GM12878 (cell line): ENCODE data around the gene PFKFB2.

Experiments
- BCL11A ChIP-seq: IDR thresholded peaks from 2 replicates; pipeline ENCODE4 v1.6.1; 2011; ENCODE audit warnings: low read depth, low read length
- CREM ChIP-seq: IDR thresholded peaks from 2 replicates; pipeline ENCODE4 v1.6.1; 2014; ENCODE audit warnings: antibody characterized with exemption, low read depth
- EZH2 ChIP-seq: IDR thresholded peaks from 2 replicates; pipeline ENCODE4 v1.6.1; 2012; ENCODE audit warnings: low read depth, mild to moderate bottlenecking, control low read depth, inconsistent platforms, low read length, borderline replicate concordance; ENCODE audit not compliant: control insufficient read depth
- FOS ChIP-seq: IDR thresholded peaks from 3 replicates; pipeline ENCODE4 v1.6.1; 2011; ENCODE audit warnings: borderline replicate concordance; ENCODE audit not compliant: insufficient read length; ENCODE audit errors: extremely low read depth
- NFYB ChIP-seq: IDR thresholded peaks from 2 replicates; pipeline ENCODE4 v1.6.1; 2011; ENCODE audit warnings: low read depth, mild to moderate bottlenecking, low read length, improper control_type of control experiment, moderate library complexity; ENCODE audit not compliant: insufficient read depth
- POLR2AphosphoS5 ChIP-seq: IDR thresholded peaks from 2 replicates; pipeline ENCODE4 v1.6.1; 2011; ENCODE audit warnings: mild to moderate bottlenecking, low read length, inconsistent platforms
- SMC3 ChIP-seq: IDR thresholded peaks from 2 replicates; pipeline ENCODE4 v1.6.1; 2011; ENCODE audit warnings: low read length, improper control_type of control experiment, borderline replicate concordance
- SP1 ChIP-seq: IDR thresholded peaks from one replicate; pipeline ENCODE4 v1.6.1; 2011; ENCODE audit warnings: low read depth, low read length
- ZNF24 ChIP-seq: fragments of 450-650 bp; IDR thresholded peaks from 2 replicates; pipeline ENCODE4 v1.6.1; 2017; ENCODE audit warnings: antibody characterized with exemption, mild to moderate bottlenecking
- TF ChIP-seq, protein P1 (sequence below), 3 experiments: IDR thresholded peaks in 2 of 3; conservative IDR thresholded peaks in 1 of 3; 2 replicates each; pipeline ENCODE4 v1.5.1; 2011; ENCODE audit warnings: low read depth in 3 of 3, low read length in 3 of 3, mild to moderate bottlenecking in 3 of 3, control low read depth in 2 of 3, moderate library complexity in 2 of 3, inconsistent platforms in 1 of 3, mixed read lengths in 1 of 3; ENCODE audit not compliant: control insufficient read depth in 2 of 3, insufficient read depth in 1 of 3; ENCODE audit errors: extremely low read depth in 1 of 3
- TF ChIP-seq, protein P2 (sequence below): IDR thresholded peaks from 2 replicates; pipeline ENCODE4 v1.6.1; 2011; ENCODE audit warnings: low read depth, low read length, improper control_type of control experiment, borderline replicate concordance
- TF ChIP-seq, protein P3 (sequence below): IDR thresholded peaks from 2 replicates; pipeline ENCODE4 v1.6.1; 2012; ENCODE audit warnings: mild to moderate bottlenecking, low read depth, low read length

DNA sequence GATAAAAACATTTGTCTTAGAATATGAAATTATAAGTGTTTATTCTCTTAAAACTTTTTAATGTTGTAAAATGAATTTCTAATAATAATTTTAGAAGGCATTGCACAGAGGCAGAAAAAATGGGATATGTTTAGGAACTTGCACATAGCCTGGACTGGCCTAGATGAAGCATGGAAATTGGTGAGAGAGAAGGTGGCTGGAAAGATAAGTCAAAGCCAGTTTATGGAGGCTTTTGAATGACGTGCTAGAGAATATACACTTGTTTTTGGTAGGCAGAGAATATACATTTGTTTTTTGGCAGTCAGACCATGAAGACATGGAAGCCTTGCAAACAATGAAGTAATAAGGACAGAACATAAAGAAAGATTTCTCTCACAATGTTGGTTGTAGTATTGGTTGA is 48.6 kb downstream of the PFKFB2 start:
- TF ChIP-seq EZH2: no peak
- TF ChIP-seq, protein P1, sequence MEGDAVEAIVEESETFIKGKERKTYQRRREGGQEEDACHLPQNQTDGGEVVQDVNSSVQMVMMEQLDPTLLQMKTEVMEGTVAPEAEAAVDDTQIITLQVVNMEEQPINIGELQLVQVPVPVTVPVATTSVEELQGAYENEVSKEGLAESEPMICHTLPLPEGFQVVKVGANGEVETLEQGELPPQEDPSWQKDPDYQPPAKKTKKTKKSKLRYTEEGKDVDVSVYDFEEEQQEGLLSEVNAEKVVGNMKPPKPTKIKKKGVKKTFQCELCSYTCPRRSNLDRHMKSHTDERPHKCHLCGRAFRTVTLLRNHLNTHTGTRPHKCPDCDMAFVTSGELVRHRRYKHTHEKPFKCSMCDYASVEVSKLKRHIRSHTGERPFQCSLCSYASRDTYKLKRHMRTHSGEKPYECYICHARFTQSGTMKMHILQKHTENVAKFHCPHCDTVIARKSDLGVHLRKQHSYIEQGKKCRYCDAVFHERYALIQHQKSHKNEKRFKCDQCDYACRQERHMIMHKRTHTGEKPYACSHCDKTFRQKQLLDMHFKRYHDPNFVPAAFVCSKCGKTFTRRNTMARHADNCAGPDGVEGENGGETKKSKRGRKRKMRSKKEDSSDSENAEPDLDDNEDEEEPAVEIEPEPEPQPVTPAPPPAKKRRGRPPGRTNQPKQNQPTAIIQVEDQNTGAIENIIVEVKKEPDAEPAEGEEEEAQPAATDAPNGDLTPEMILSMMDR (IDR thresholded peaks at IDR 0.05 in 2 of 3, conservative IDR thresholded peaks at IDR 0.05 in 1 of 3; ENCODE audit: control insufficient read depth in 2 of 3, extremely low read depth in 1 of 3, insufficient read depth in 1 of 3, low read depth in 3 of 3, low read length in 3 of 3): no peak
- TF ChIP-seq NFYB: no peak
- TF ChIP-seq ZNF24: no peak
- TF ChIP-seq BCL11A: no peak
- TF ChIP-seq SP1: no peak
- no peak for TF ChIP-seq SMC3
- no peak for TF ChIP-seq FOS
- TF ChIP-seq, protein P2, sequence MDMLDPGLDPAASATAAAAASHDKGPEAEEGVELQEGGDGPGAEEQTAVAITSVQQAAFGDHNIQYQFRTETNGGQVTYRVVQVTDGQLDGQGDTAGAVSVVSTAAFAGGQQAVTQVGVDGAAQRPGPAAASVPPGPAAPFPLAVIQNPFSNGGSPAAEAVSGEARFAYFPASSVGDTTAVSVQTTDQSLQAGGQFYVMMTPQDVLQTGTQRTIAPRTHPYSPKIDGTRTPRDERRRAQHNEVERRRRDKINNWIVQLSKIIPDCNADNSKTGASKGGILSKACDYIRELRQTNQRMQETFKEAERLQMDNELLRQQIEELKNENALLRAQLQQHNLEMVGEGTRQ: no peak
- TF ChIP-seq POLR2AphosphoS5: no peak
- TF ChIP-seq, protein P3, sequence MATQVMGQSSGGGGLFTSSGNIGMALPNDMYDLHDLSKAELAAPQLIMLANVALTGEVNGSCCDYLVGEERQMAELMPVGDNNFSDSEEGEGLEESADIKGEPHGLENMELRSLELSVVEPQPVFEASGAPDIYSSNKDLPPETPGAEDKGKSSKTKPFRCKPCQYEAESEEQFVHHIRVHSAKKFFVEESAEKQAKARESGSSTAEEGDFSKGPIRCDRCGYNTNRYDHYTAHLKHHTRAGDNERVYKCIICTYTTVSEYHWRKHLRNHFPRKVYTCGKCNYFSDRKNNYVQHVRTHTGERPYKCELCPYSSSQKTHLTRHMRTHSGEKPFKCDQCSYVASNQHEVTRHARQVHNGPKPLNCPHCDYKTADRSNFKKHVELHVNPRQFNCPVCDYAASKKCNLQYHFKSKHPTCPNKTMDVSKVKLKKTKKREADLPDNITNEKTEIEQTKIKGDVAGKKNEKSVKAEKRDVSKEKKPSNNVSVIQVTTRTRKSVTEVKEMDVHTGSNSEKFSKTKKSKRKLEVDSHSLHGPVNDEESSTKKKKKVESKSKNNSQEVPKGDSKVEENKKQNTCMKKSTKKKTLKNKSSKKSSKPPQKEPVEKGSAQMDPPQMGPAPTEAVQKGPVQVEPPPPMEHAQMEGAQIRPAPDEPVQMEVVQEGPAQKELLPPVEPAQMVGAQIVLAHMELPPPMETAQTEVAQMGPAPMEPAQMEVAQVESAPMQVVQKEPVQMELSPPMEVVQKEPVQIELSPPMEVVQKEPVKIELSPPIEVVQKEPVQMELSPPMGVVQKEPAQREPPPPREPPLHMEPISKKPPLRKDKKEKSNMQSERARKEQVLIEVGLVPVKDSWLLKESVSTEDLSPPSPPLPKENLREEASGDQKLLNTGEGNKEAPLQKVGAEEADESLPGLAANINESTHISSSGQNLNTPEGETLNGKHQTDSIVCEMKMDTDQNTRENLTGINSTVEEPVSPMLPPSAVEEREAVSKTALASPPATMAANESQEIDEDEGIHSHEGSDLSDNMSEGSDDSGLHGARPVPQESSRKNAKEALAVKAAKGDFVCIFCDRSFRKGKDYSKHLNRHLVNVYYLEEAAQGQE: no peak
- TF ChIP-seq CREM: no peak
